ENCODE data around the gene GGA2.

GRCh38 chr16:23557779-23558702, 47.7 kb upstream of the GGA2 start:
- TF ChIP-seq POLR2A (IDR thresholded peaks at IDR 0.05) (no peak), CTCF (IDR thresholded peaks at IDR 0.05) (no peak)
